HL-60 (cell line): ENCODE data around the gene ZNF544.
"Not testable (repeated sequence)": the region's sequence is repeated elsewhere in the genome, so short reads cannot be mapped to it uniquely, and the experiment has no call there.

ENCODE experiments used
- DNase-seq, 2 experiments: peaks; one replicate each; pipeline ENCODE4 v3.0.0-alpha.2; 2010 to 2020; ENCODE audit warnings: low read depth in 1 of 2, low spot score in 1 of 2
- H3K27ac ChIP-seq: fragments of 250-450 bp; sonication (Bioruptor Pico); replicated peaks from 2 replicates; pipeline ENCODE4 v1.5.1; 2020; ENCODE audit warnings: mild to moderate bottlenecking, moderate library complexity
- H3K27me3 ChIP-seq: fragments of 250-450 bp; sonication (Bioruptor Pico); 2 replicates; pipeline ENCODE4 v1.5.1; 2021; ENCODE audit warnings: mild to moderate bottlenecking, moderate library complexity; ENCODE audit not compliant: insufficient read depth, poor library complexity, severe bottlenecking
- H3K4me3 ChIP-seq: replicated peaks from 2 replicates; pipeline ENCODE4 v1.5.1; 2011; ENCODE audit warnings: mild to moderate bottlenecking, control low read depth, low read length; ENCODE audit not compliant: insufficient read depth
- CTCF ChIP-seq: IDR thresholded peaks from one replicate; pipeline ENCODE4 v1.5.1; 2011; ENCODE audit warnings: low read length, control low read depth, inconsistent platforms; ENCODE audit not compliant: insufficient read depth
- GABPA ChIP-seq: IDR thresholded peaks from 2 replicates; pipeline ENCODE4 v1.6.1; 2012; ENCODE audit warnings: low read depth
- POLR2AphosphoS5 ChIP-seq: IDR thresholded peaks from 2 replicates; pipeline ENCODE4 v1.6.1; 2012; ENCODE audit warnings: low read depth
- REST ChIP-seq: IDR thresholded peaks from 2 replicates; pipeline ENCODE4 v1.6.1; 2012; ENCODE audit warnings: low read depth; ENCODE audit not compliant: insufficient replicate concordance
- SPI1 ChIP-seq: IDR thresholded peaks from 2 replicates; pipeline ENCODE4 v1.6.1; 2012; ENCODE audit warnings: low read depth, mild to moderate bottlenecking, borderline replicate concordance

Gene ZNF544

GRCh38 chr19:58252102-58252685 is 23.5 kb downstream of the ZNF544 start:
- no peak for DNase-seq
- Histone ChIP-seq H3K27ac (no peak overlapping the region), H3K4me3 (no peak overlapping the region), H3K27me3 (no peaks in the 10 kb centered on the region)
- no peak for TF ChIP-seq SPI1
- TF ChIP-seq REST, result no peak

- H3K27ac ChIP-seq, H3K4me3 ChIP-seq, H3K27me3 ChIP-seq, DNase-seq: not testable (repeated sequence)
These were observed 29.5 kb downstream of the ZNF544 start for GRCh38 chr19:58258259-58258658.

- no peaks in the 10 kb centered on the region for H3K27me3 ChIP-seq
- H3K27ac ChIP-seq, result no peak overlapping the region
- DNase-seq, result no peak
- no peak for TF ChIP-seq REST
- no peak for TF ChIP-seq GABPA
- no peak for TF ChIP-seq CTCF
- peak; percentile 26; the same call in 1 of the 2 replicates for TF ChIP-seq POLR2AphosphoS5
- TF ChIP-seq SPI1, result no peak
- H3K4me3 ChIP-seq, result no peak overlapping the region
These were observed 32.9 kb downstream of the ZNF544 start for GRCh38 chr19:58261600-58261967.

GRCh38 chr19:58261968-58262921 is 33.5 kb downstream of the ZNF544 start:
- H3K27ac ChIP-seq, result no peak overlapping the region
- no peak for TF ChIP-seq GABPA
- no peak for TF ChIP-seq REST
- no peak for TF ChIP-seq SPI1
- peak; percentile 35; the same call in 1 of the 2 replicates for TF ChIP-seq POLR2AphosphoS5
- TF ChIP-seq CTCF, result no peak
- DNase-seq, result no peak
- H3K27me3 ChIP-seq, result no peaks in the 10 kb centered on the region
- H3K4me3 ChIP-seq, result no peak overlapping the region
